Activated B cell treated with CpG ODN at 0.5 μM for 24 hours (primary cell): Measurements from ENCODE around the gene TNFSF9. TPM values are rescaled to one million over a fixed set of nuclear protein-coding genes. Genes with fewer than 3 reads are reported as not detected.

Source experiments
- ATAC-seq: fragments of 200-7000 bp; cut with Tn5 transposase; one replicate; pipeline ENCODE4 v1.10.0; 2021; ENCODE audit warnings: low read depth, mild to moderate bottlenecking, moderate library complexity
- CTCF ChIA-PET: fragments of 350-600 bp; sonication (Branson Sonifier 250); formaldehyde crosslinking; loops from one replicate; lab custom pipeline; 2021; ENCODE audit warnings: antibody characterized with exemption; lab: Charles Lee
- POLR2A ChIA-PET: fragments of 350-600 bp; sonication (Branson Sonifier 250); formaldehyde crosslinking; loops from one replicate; lab custom pipeline; 2021; ENCODE audit warnings: antibody characterized with exemption; lab: Charles Lee
- DNase-seq: peaks from one replicate; pipeline ENCODE4 v3.0.0; 2022
- H3K27ac Mint-ChIP-seq: one replicate; pipeline ENCODE4 v1.8.0; 2020; ENCODE audit warnings: mixed read lengths
- H3K27me3 Mint-ChIP-seq: one replicate; pipeline ENCODE4 v1.8.0; 2021; ENCODE audit warnings: mixed read lengths
- H3K36me3 Mint-ChIP-seq: one replicate; pipeline ENCODE4 v1.8.0; 2021; ENCODE audit warnings: low read depth, mixed read lengths
- H3K4me1 Mint-ChIP-seq: one replicate; pipeline ENCODE4 v1.8.0; 2021; ENCODE audit warnings: mixed read lengths
- H3K4me3 Mint-ChIP-seq: one replicate; pipeline ENCODE4 v1.8.0; 2020; ENCODE audit warnings: mild to moderate bottlenecking, mixed read lengths
- H3K9me3 Mint-ChIP-seq: one replicate; pipeline ENCODE4 v1.8.0; 2020; ENCODE audit warnings: mixed read lengths
- CTCF ChIP-seq: fragments of 200-600 bp; IDR thresholded peaks from one replicate; pipeline ENCODE4 v1.8.0; 2022; ENCODE audit warnings: antibody characterized with exemption, mild to moderate bottlenecking
- intact Hi-C: fragments of 100-400 bp; cut with micrococcal nuclease; formaldehyde crosslinking; loops from one replicate; pipeline ENCODE4 v1.15.1; 2024
- total RNA-seq: library from RNA; stranded (reverse); gene quantifications from 2 replicates; pipeline ENCODE4 v1.2.3, GENCODE V29; 2022

The TNFSF9 gene
- total RNA-seq, 1 donor from 2014 or later: 7.1 TPM

- intact Hi-C loops: no loop called here
- H3K4me3 Mint-ChIP-seq: no peak overlapping the region
Observed at GRCh38 chr19:6534451-6535093, 3.7 kb downstream of the TNFSF9 start.

DNA sequence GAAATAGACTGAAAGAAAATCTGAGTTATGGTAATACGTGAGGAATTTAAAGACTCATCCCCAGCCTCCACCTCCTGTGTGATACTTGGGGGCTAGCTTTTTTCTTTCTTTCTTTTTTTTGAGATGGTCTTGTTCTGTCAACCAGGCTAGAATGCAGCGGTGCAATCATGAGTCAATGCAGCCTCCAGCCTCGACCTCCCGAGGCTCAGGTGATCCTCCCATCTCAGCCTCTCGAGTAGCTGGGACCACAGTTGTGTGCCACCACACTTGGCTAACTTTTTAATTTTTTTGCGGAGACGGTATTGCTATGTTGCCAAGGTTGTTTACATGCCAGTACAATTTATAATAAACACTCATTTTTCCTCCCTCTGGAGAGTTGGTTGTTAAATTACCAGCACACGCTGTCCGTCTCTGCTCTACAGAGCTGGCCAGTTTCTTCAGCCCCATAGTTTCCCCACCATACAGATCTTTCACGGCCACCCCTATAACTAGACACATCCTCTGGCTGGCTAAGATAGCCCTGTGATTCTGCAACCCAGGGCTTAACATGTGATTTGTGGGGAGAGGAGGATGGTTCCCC is 4.8 kb downstream of the TNFSF9 start:
- CTCF ChIA-PET: interaction anchor here (0.8 to 1.3 kb wide), 4 partner anchors 15 to 95 kb away, joined by 3 to 5 read pairs (median 4); no protein-coding TSS in a partner anchor
- intact Hi-C loops: loop anchor here (2.0 kb wide), 1 partner anchor 13 kb away; no protein-coding TSS in a partner anchor
- H3K9me3 Mint-ChIP-seq: peaks cover 5% of the 10 kb centered on the region
- TF ChIP-seq CTCF: no peak
- H3K36me3 Mint-ChIP-seq: peaks cover 15% of the 10 kb centered on the region
- peak overlapping the region; percentile 59 for H3K4me3 Mint-ChIP-seq
- ATAC-seq: no peak
- H3K4me1 Mint-ChIP-seq: peaks cover 57% of the 10 kb centered on the region
- peak overlapping the region; percentile 83 for H3K27ac Mint-ChIP-seq
- H3K27me3 Mint-ChIP-seq: peaks cover 5% of the 10 kb centered on the region
- DNase-seq: no peak
- POLR2A ChIA-PET: interaction anchor here (0.6 to 3.6 kb wide), 11 partner anchors 8 to 386 kb away, joined by 3 to 34 read pairs (median 5); partner anchors contain the start of gene CD70

More at GRCh38 chr19:6534451-6535093, 3.7 kb downstream of the TNFSF9 start:
- Mint-ChIP-seq H3K4me1 (peaks cover 68% of the 10 kb centered on the region), H3K9me3 (peaks cover 5% of the 10 kb centered on the region), H3K36me3 (peaks cover 15% of the 10 kb centered on the region), H3K27me3 (peaks cover 9% of the 10 kb centered on the region), H3K27ac (no peak overlapping the region)
- no peak for DNase-seq
- CTCF ChIA-PET: interaction anchor here (0.7 kb wide), 1 partner anchor 14 kb away, joined by 3 read pairs; no protein-coding TSS in a partner anchor
- POLR2A ChIA-PET: interaction anchor here (0.6 to 1.6 kb wide), 4 partner anchors 14 to 238 kb away, joined by 3 to 8 read pairs (median 4); partner anchors contain the start of gene VAV1
- no peak for ATAC-seq
- no peak for TF ChIP-seq CTCF

- H3K4me3 Mint-ChIP-seq: no peak overlapping the region
- peaks cover 5% of the 10 kb centered on the region for H3K9me3 Mint-ChIP-seq
- ChIA-PET CTCF (interaction anchor here (1.3 kb wide), 1 partner anchor 23 kb away, joined by 3 read pairs; no protein-coding TSS in a partner anchor), POLR2A (interaction anchor here (0.6 to 1.1 kb wide), 4 partner anchors 12 to 338 kb away, joined by 4 to 7 read pairs (median 4); no protein-coding TSS in a partner anchor)
- no peak for TF ChIP-seq CTCF
- H3K27ac Mint-ChIP-seq: no peak overlapping the region
- intact Hi-C loops: no loop called here
- H3K27me3 Mint-ChIP-seq: no peaks in the 10 kb centered on the region
- no peak for ATAC-seq
- DNase-seq: no peak
- peaks cover 7% of the 10 kb centered on the region for H3K36me3 Mint-ChIP-seq
- H3K4me1 Mint-ChIP-seq: peaks cover 40% of the 10 kb centered on the region
Observed at GRCh38 chr19:6539514-6539913, 8.7 kb downstream of the TNFSF9 start.

GRCh38 chr19:6540918-6541689 is 10.3 kb downstream of the TNFSF9 start:
- Mint-ChIP-seq H3K4me1 (peaks cover 33% of the 10 kb centered on the region), H3K4me3 (no peak overlapping the region), H3K9me3 (peaks cover 1% of the 10 kb centered on the region), H3K36me3 (peaks cover under 1% of the 10 kb centered on the region), H3K27ac (no peak overlapping the region), H3K27me3 (no peaks in the 10 kb centered on the region)
- DNase-seq (no peak), ATAC-seq (no peak)
- intact Hi-C loops: no loop called here
- TF ChIP-seq CTCF: no peak
- ChIA-PET CTCF (interaction anchor here (0.7 kb wide), 1 partner anchor 414 kb away, joined by 3 read pairs; no protein-coding TSS in a partner anchor), POLR2A (interaction anchor here (0.5 to 1.1 kb wide), 6 partner anchors 19 to 1668 kb away, joined by 3 to 5 read pairs (median 4); partner anchors contain the start of gene CERS4)
